GM12878 (cell line): ENCODE data around the gene CYTH2. TPM values are rescaled to one million over a fixed set of nuclear protein-coding genes. Genes with fewer than 3 reads are reported as not detected.

Source experiments
- ATAC-seq: fragments of 200-7000 bp; cut with Tn5 transposase; 3 replicates; pipeline ENCODE4 v1.9.1; 2020; ENCODE audit warnings: mild to moderate bottlenecking, moderate library complexity
- BruUV-seq: library from RNA; stranded (reverse); fragments of 400-500 nt; replicated peaks from 2 replicates; lab custom pipeline; 2021; lab: Mats Ljungman, UMichigan
- CTCF ChIA-PET: fragments of 300-600 bp; sonication (Branson Sonifier 250); formaldehyde crosslinking; extraction: SDS; loops from one replicate; lab custom pipeline; 2021; ENCODE audit warnings: inconsistent platforms; lab: Yijun Ruan, JAX
- POLR2A ChIA-PET: fragments of 350-600 bp; formaldehyde crosslinking; extraction: SDS; loops from one replicate; lab custom pipeline; 2021; ENCODE audit warnings: inconsistent platforms; lab: Charles Lee
- RAD21 ChIA-PET: fragments of 300-600 bp; sonication (Branson Sonifier 250); formaldehyde crosslinking; loops from one replicate; lab custom pipeline; 2023; ENCODE audit warnings: antibody characterized with exemption; ENCODE audit not compliant: unreplicated experiment; lab: Charles Lee
- SMC1A ChIA-PET: fragments of 300-600 bp; sonication (Branson Sonifier 250); formaldehyde crosslinking; loops from one replicate; lab custom pipeline; 2023; ENCODE audit not compliant: unreplicated experiment, uncharacterized antibody; lab: Charles Lee
- DNase-seq: peaks from one replicate; pipeline ENCODE4 v3.0.0-alpha.2; 2011; ENCODE audit warnings: low read depth, low spot score
- FAIRE-seq: peaks from 3 replicates; lab custom pipeline; 2011; peaks lifted over from hg19 to GRCh38; lab: Jason Lieb, UNC
- H2AFZ ChIP-seq: 2 replicates; pipeline ENCODE4 v1.6.0; 2011; ENCODE audit warnings: low read depth, low read length, control low read depth; ENCODE audit not compliant: control insufficient read depth
- H3K27ac ChIP-seq: 2 replicates; pipeline ENCODE4 v1.5.1; 2011; ENCODE audit warnings: control low read depth; ENCODE audit not compliant: control insufficient read depth, insufficient read depth
- H3K27me3 ChIP-seq, 2 experiments: replicated peaks in 1 of 2; 2 replicates each; pipeline versions ENCODE4 v1.6.0 to v1.6.1; 2011; ENCODE audit warnings: low read length in 1 of 2; ENCODE audit not compliant: control insufficient read depth in 2 of 2, insufficient read depth in 2 of 2
- H3K36me3 ChIP-seq, 2 experiments: 2 replicates each; pipeline ENCODE4 v1.5.1; 2011; ENCODE audit warnings: low read length in 1 of 2; ENCODE audit not compliant: control insufficient read depth in 2 of 2, insufficient read depth in 2 of 2
- H3K4me1 ChIP-seq: 2 replicates; pipeline ENCODE4 v1.6.1; 2011; ENCODE audit warnings: mild to moderate bottlenecking, low read length, moderate library complexity, mixed read lengths; ENCODE audit not compliant: control insufficient read depth, insufficient read depth
- H3K4me2 ChIP-seq: 2 replicates; pipeline ENCODE4 v1.6.0; 2011; ENCODE audit warnings: control low read depth; ENCODE audit not compliant: control insufficient read depth, insufficient read depth
- H3K4me3 ChIP-seq: fragments of 200-600 bp; sonication (generic); 2 replicates; pipeline ENCODE4 v1.5.1; 2016
- H3K79me2 ChIP-seq: 2 replicates; pipeline ENCODE4 v1.6.0; 2011; ENCODE audit warnings: low read length; ENCODE audit not compliant: control insufficient read depth, insufficient read depth
- H3K9ac ChIP-seq: 2 replicates; pipeline ENCODE4 v1.8.0; 2011; ENCODE audit warnings: low read length, control low read depth, mixed read lengths; ENCODE audit not compliant: control insufficient read depth, insufficient read depth
- H3K9me3 ChIP-seq: replicated peaks from 3 replicates; pipeline ENCODE4 v1.5.1; 2011; ENCODE audit warnings: mild to moderate bottlenecking, low read length; ENCODE audit not compliant: control insufficient read depth, insufficient read depth
- H4K20me1 ChIP-seq: 2 replicates; pipeline ENCODE4 v1.6.0; 2011; ENCODE audit not compliant: control insufficient read depth, insufficient read depth
- CTCF ChIP-seq, 3 experiments: IDR thresholded peaks in 2 of 3; conservative IDR thresholded peaks in 1 of 3; 2 replicates each; pipeline ENCODE4 v1.5.1; 2011; ENCODE audit warnings: low read depth in 3 of 3, low read length in 3 of 3, mild to moderate bottlenecking in 3 of 3, control low read depth in 2 of 3, moderate library complexity in 2 of 3, inconsistent platforms in 1 of 3, mixed read lengths in 1 of 3; ENCODE audit not compliant: control insufficient read depth in 2 of 3, insufficient read depth in 1 of 3; ENCODE audit errors: extremely low read depth in 1 of 3
- MYC ChIP-seq: IDR thresholded peaks from 2 replicates; pipeline ENCODE4 v1.6.1; 2011; ENCODE audit warnings: mild to moderate bottlenecking, low read length, moderate library complexity, inconsistent platforms; ENCODE audit not compliant: insufficient read depth, insufficient replicate concordance, insufficient read length, severe bottlenecking
- NR2C1 ChIP-seq: fragments of 450-650 bp; IDR thresholded peaks from 2 replicates; pipeline ENCODE4 v1.6.1; 2017; ENCODE audit warnings: antibody characterized with exemption, mild to moderate bottlenecking, moderate library complexity
- SRF ChIP-seq, 2 experiments: IDR thresholded peaks; 2 replicates each; pipeline ENCODE4 v1.6.1; 2011; ENCODE audit warnings: low read depth in 2 of 2, low read length in 2 of 2, mild to moderate bottlenecking in 1 of 2, moderate library complexity in 1 of 2
- WGBS: methylation state at CpG from one replicate; pipeline ENCODE4 v1.1.6; 2016; ENCODE audit warnings: low lambda C conversion rate; ENCODE audit not compliant: insufficient replicate concordance, insufficient coverage; ENCODE audit errors: missing lambda C conversion rate; 5-methylcytosine and 5-hydroxymethylcytosine counted together
- in situ Hi-C: fragments of 300-500 bp; cut with MboI; formaldehyde crosslinking; loops from 9 replicates; pipeline ENCODE4 v1.14.3; 2018; ENCODE audit warnings: mixed read lengths
- intact Hi-C: fragments of 100-400 bp; cut with micrococcal nuclease; formaldehyde crosslinking; loops from one replicate; pipeline ENCODE4 v1.14.2; 2022; ENCODE audit not compliant: unreplicated experiment
- polyA plus RNA-seq, 11 experiments: library from polyadenylated mRNA; depleted of rRNA in 4 of 11; unstranded in 6 of 11; stranded (reverse) in 5 of 11; fragments of >200 nt; fragmentation: Nextera tagmentation in 4 of 11; fragmentation: Illumina TruSeq in 1 of 11; extraction: Ambion mirVana in 4 of 11; extraction: Trizol in 1 of 11; gene quantifications; 1 replicate in 1 of 11; 2 replicates in 10 of 11; pipeline versions ENCODE4 v1.2.1 to v1.2.3, GENCODE V29; 2011 to 2016; ENCODE audit warnings: inconsistent platforms in 2 of 11, missing spikeins in 2 of 11, low read depth in 1 of 11
- total RNA-seq, 4 experiments: library from RNA; depleted of rRNA in 3 of 4; stranded (reverse); fragments of >200 nt in 3 of 4; fragmentation: Illumina TruSeq in 1 of 4; extraction: Trizol in 1 of 4; gene quantifications; 2 replicates each; pipeline versions ENCODE4 v1.2.1 to v1.2.3, GENCODE V29; 2013 to 2021

CYTH2 gene
- total and polyA plus RNA-seq, 10 of the 15 experiments (the other 5 are each of a cell fraction or from before 2014, with no cell fraction given): 1.3 to 31.9 (median 22.2) TPM

DNA sequence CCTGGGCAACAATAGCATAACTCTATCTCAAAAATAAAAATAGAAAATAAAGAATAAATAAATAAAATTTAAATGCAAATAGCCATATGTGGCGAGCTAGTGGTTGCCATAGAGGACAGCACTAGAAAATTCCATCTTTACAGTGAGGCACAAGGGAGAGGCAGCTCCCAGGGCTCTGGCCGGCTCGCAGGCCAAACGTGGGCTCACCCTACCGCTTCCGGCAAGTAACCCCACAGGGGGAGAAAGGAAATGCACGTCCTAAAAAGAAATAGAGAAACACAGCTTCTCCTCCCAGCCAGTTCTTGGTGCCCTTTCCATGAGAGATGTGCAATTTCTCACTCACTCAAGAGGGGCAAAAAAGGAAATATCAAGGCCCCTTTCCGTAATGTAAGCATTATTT lies 35.8 kb upstream of the CYTH2 start:
- FAIRE-seq (no peak), DNase-seq (no peak), ATAC-seq (peak; percentile 50)
- Histone ChIP-seq H3K36me3 (no peaks in the 10 kb centered on the region), H3K9me3 (no peaks in the 10 kb centered on the region), H2AFZ (peak overlapping the region; percentile 69), H4K20me1 (no peaks in the 10 kb centered on the region), H3K4me1 (no peaks in the 10 kb centered on the region), H3K4me2 (no peak overlapping the region), H3K9ac (no peak overlapping the region), H3K27ac (no peak overlapping the region), H3K27me3 (no peaks in the 10 kb centered on the region), H3K79me2 (no peaks in the 10 kb centered on the region), H3K4me3 (no peak overlapping the region)
- ChIA-PET SMC1A (interaction anchor here (0.9 kb wide), 1 partner anchor 147 kb away, joined by 3 read pairs; no protein-coding TSS in a partner anchor), RAD21 (no interaction called here), CTCF (interaction anchor here (0.6 to 1.2 kb wide), 3 partner anchors 10 to 188 kb away, joined by 3 read pairs; partner anchors contain the start of gene GRWD1), POLR2A (interaction anchor here (1.0 kb wide), 1 partner anchor 15 kb away, joined by 3 read pairs; no protein-coding TSS in a partner anchor)
- 41% methylated on average over 8 of the region's 8 CpGs for WGBS
- TF ChIP-seq SRF (IDR thresholded peaks at IDR 0.05; ENCODE audit: low read depth in 2 of 2, low read length in 2 of 2) (peak; percentile 29 to 69; a peak in 1 of 4 replicates), NR2C1 (no peak), CTCF (IDR thresholded peaks at IDR 0.05 in 2 of 3, conservative IDR thresholded peaks at IDR 0.05 in 1 of 3; ENCODE audit: control insufficient read depth in 2 of 3, extremely low read depth in 1 of 3, insufficient read depth in 1 of 3, low read depth in 3 of 3, low read length in 3 of 3) (peak in 1 of 3 experiments; percentile 19; a peak in 1 of 6 replicates)
- in situ Hi-C loops (no loop called here), intact Hi-C loops (no loop called here)
- no TSS peak for BruUV-seq

DNA sequence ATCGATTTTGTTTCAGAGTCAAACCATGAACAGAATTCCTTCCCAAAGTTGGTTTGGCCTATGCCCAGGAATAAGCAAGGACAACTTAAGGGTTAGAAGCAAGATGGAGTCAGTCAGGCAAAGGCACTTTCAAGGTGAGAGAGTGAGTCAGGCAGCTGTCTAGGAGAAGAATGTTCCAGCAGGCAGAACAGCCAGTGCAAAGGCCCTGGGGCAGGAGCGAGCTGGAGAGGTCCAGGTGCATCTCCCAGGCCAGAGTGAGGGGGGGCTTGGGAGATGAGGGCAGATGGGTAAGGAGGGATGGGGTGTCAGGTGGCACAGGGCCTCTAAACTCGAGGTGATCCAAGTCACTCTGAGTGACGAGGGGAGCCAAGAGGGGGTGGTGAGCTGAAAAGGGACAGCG lies 32.6 kb upstream of the CYTH2 start:
- FAIRE-seq: no peak
- SMC1A ChIA-PET: no interaction called here

More for the DNA sequence above, 32.6 kb upstream of the CYTH2 start:
- BruUV-seq: no TSS peak
- intact Hi-C loops (no loop called here), in situ Hi-C loops (no loop called here)
- Histone ChIP-seq H3K27me3 (no peaks in the 10 kb centered on the region), H2AFZ (no peak overlapping the region), H3K9ac (no peak overlapping the region), H3K9me3 (no peaks in the 10 kb centered on the region), H3K4me2 (no peak overlapping the region), H3K27ac (no peak overlapping the region), H3K79me2 (no peaks in the 10 kb centered on the region)
- ChIA-PET CTCF (interaction anchor here (1.0 kb wide), 1 partner anchor 11 kb away, joined by 4 read pairs; no protein-coding TSS in a partner anchor), POLR2A (no interaction called here)
- no peak for DNase-seq
- no peak for ATAC-seq
- WGBS: 37% methylated on average over 5 of the region's 5 CpGs
- no peak for TF ChIP-seq MYC
- TF ChIP-seq, all 136 proteins: peak for 0
- H3K4me3 ChIP-seq: no peak overlapping the region
- RAD21 ChIA-PET: interaction anchor here (0.6 kb wide), 1 partner anchor 17 kb away, joined by 3 read pairs; no protein-coding TSS in a partner anchor
- no peaks in the 10 kb centered on the region for H3K4me1 ChIP-seq
- no peaks in the 10 kb centered on the region for H3K36me3 ChIP-seq
- H4K20me1 ChIP-seq: no peaks in the 10 kb centered on the region
